ENCODE data around the gene GPBP1L1. TPM values are rescaled to one million over a fixed set of nuclear protein-coding genes. Genes with fewer than 3 reads are reported as not detected.
A peak's percentile ranks its signal among the peaks of the same experiment; 100 is the strongest.

The GPBP1L1 gene
- total and polyA plus RNA-seq, 2 of the 13 experiments (the other 11 are each of a cell fraction or from before 2014, with no cell fraction given) = 45.9 to 86.1 TPM

DNA sequence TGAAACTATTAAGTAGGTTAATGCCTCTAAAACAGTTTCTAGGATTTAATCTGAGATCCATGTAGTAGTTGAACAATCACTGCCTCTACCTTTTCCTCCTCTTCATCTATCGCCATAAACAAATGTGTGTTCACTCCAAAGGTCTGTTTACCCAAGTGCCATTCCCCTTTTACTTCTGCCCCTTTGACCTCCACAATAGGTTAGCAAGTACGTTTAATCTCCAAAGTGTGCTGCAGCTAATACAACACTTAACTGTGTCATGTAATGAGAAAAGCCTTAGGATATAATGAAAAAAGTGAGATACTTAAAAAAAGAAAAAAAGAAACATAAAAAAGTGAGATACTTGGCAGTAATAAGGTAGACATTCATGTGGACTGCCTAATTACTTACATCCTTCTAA lies 28.2 kb downstream of the GPBP1L1 start (continued):
- TF ChIP-seq, protein P1, sequence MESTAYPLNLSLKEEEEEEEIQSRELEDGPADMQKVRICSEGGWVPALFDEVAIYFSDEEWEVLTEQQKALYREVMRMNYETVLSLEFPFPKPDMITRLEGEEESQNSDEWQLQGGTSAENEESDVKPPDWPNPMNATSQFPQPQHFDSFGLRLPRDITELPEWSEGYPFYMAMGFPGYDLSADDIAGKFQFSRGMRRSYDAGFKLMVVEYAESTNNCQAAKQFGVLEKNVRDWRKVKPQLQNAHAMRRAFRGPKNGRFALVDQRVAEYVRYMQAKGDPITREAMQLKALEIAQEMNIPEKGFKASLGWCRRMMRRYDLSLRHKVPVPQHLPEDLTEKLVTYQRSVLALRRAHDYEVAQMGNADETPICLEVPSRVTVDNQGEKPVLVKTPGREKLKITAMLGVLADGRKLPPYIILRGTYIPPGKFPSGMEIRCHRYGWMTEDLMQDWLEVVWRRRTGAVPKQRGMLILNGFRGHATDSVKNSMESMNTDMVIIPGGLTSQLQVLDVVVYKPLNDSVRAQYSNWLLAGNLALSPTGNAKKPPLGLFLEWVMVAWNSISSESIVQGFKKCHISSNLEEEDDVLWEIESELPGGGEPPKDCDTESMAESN (CRISPR knock-in tag; conservative IDR thresholded peaks at IDR 0.05) = no peak
- TF ChIP-seq FOXO1 (CRISPR knock-in tag; IDR thresholded peaks at IDR 0.05) (peak; percentile 88), ZNF660 (CRISPR knock-in tag; IDR thresholded peaks at IDR 0.05; ENCODE audit: borderline replicate concordance, low read depth) (no peak), SP5 (CRISPR knock-in tag; IDR thresholded peaks at IDR 0.05; ENCODE audit: borderline replicate concordance, low read depth) (peak; percentile 56; the same call in 1 of the 2 replicates), CEBPG (CRISPR knock-in tag; IDR thresholded peaks at IDR 0.05) (0 out of 2 replicates have a peak, but pooled peaks have one; percentile 42), HNF4A (CRISPR knock-in tag; IDR thresholded peaks at IDR 0.05) (peak; percentile 93), PPARG (CRISPR knock-in tag; conservative IDR thresholded peaks at IDR 0.05) (peak; percentile 68), ZNF230 (CRISPR knock-in tag; IDR thresholded peaks at IDR 0.05) (no peak), FOXK1 (CRISPR knock-in tag; IDR thresholded peaks at IDR 0.05; ENCODE audit: borderline replicate concordance, low read depth) (peak; percentile 30; the same call in 1 of the 2 replicates), ZNF567 (CRISPR knock-in tag; IDR thresholded peaks at IDR 0.05; ENCODE audit: borderline replicate concordance) (no peak), ZNF430 (CRISPR knock-in tag; IDR thresholded peaks at IDR 0.05) (no peak), SAP130 (CRISPR knock-in tag; IDR thresholded peaks at IDR 0.05; ENCODE audit: low read depth) (peak; percentile 83)
- TF ChIP-seq, protein P2, sequence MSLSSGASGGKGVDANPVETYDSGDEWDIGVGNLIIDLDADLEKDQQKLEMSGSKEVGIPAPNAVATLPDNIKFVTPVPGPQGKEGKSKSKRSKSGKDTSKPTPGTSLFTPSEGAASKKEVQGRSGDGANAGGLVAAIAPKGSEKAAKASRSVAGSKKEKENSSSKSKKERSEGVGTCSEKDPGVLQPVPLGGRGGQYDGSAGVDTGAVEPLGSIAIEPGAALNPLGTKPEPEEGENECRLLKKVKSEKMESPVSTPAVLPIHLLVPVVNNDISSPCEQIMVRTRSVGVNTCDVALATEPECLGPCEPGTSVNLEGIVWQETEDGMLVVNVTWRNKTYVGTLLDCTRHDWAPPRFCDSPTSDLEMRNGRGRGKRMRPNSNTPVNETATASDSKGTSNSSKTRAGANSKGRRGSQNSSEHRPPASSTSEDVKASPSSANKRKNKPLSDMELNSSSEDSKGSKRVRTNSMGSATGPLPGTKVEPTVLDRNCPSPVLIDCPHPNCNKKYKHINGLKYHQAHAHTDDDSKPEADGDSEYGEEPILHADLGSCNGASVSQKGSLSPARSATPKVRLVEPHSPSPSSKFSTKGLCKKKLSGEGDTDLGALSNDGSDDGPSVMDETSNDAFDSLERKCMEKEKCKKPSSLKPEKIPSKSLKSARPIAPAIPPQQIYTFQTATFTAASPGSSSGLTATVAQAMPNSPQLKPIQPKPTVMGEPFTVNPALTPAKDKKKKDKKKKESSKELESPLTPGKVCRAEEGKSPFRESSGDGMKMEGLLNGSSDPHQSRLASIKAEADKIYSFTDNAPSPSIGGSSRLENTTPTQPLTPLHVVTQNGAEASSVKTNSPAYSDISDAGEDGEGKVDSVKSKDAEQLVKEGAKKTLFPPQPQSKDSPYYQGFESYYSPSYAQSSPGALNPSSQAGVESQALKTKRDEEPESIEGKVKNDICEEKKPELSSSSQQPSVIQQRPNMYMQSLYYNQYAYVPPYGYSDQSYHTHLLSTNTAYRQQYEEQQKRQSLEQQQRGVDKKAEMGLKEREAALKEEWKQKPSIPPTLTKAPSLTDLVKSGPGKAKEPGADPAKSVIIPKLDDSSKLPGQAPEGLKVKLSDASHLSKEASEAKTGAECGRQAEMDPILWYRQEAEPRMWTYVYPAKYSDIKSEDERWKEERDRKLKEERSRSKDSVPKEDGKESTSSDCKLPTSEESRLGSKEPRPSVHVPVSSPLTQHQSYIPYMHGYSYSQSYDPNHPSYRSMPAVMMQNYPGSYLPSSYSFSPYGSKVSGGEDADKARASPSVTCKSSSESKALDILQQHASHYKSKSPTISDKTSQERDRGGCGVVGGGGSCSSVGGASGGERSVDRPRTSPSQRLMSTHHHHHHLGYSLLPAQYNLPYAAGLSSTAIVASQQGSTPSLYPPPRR (CRISPR knock-in tag; IDR thresholded peaks at IDR 0.05; ENCODE audit: borderline replicate concordance) = peak; percentile 74; the same call in 1 of the 2 replicates
- TF ChIP-seq, protein P3, sequence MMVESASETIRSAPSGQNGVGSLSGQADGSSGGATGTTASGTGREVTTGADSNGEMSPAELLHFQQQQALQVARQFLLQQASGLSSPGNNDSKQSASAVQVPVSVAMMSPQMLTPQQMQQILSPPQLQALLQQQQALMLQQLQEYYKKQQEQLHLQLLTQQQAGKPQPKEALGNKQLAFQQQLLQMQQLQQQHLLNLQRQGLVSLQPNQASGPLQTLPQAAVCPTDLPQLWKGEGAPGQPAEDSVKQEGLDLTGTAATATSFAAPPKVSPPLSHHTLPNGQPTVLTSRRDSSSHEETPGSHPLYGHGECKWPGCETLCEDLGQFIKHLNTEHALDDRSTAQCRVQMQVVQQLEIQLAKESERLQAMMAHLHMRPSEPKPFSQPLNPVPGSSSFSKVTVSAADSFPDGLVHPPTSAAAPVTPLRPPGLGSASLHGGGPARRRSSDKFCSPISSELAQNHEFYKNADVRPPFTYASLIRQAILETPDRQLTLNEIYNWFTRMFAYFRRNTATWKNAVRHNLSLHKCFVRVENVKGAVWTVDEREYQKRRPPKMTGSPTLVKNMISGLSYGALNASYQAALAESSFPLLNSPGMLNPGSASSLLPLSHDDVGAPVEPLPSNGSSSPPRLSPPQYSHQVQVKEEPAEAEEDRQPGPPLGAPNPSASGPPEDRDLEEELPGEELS (CRISPR knock-in tag; IDR thresholded peaks at IDR 0.05) = peak; percentile 92
- TF ChIP-seq, protein P4, sequence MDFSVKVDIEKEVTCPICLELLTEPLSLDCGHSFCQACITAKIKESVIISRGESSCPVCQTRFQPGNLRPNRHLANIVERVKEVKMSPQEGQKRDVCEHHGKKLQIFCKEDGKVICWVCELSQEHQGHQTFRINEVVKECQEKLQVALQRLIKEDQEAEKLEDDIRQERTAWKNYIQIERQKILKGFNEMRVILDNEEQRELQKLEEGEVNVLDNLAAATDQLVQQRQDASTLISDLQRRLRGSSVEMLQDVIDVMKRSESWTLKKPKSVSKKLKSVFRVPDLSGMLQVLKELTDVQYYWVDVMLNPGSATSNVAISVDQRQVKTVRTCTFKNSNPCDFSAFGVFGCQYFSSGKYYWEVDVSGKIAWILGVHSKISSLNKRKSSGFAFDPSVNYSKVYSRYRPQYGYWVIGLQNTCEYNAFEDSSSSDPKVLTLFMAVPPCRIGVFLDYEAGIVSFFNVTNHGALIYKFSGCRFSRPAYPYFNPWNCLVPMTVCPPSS (IDR thresholded peaks at IDR 0.05) = no peak
- TF ChIP-seq, protein P5, sequence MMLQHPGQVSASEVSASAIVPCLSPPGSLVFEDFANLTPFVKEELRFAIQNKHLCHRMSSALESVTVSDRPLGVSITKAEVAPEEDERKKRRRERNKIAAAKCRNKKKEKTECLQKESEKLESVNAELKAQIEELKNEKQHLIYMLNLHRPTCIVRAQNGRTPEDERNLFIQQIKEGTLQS (CRISPR knock-in tag; IDR thresholded peaks at IDR 0.05) = no peak
- TF ChIP-seq, protein P6, sequence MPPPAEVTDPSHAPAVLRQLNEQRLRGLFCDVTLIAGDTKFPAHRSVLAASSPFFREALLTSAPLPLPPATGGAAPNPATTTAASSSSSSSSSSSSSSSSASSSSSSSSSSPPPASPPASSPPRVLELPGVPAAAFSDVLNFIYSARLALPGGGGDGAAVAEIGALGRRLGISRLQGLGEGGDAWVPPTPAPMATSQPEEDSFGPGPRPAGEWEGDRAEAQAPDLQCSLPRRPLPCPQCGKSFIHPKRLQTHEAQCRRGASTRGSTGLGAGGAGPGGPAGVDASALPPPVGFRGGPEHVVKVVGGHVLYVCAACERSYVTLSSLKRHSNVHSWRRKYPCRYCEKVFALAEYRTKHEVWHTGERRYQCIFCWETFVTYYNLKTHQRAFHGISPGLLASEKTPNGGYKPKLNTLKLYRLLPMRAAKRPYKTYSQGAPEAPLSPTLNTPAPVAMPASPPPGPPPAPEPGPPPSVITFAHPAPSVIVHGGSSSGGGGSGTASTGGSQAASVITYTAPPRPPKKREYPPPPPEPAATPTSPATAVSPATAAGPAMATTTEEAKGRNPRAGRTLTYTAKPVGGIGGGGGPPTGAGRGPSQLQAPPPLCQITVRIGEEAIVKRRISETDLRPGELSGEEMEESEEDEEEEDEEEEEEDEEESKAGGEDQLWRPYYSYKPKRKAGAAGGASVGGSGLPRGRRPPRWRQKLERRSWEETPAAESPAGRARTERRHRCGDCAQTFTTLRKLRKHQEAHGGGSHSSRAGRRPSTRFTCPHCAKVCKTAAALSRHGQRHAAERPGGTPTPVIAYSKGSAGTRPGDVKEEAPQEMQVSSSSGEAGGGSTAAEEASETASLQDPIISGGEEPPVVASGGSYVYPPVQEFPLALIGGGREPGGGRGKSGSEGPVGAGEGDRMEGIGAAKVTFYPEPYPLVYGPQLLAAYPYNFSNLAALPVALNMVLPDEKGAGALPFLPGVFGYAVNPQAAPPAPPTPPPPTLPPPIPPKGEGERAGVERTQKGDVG (CRISPR knock-in tag; IDR thresholded peaks at IDR 0.05; ENCODE audit: borderline replicate concordance) = no peak
